H9 (cell line): ENCODE results near the gene LETMD1. TPM values are rescaled to one million over a fixed set of nuclear protein-coding genes. Genes with fewer than 3 reads are reported as not detected.

Source experiments
- DNase-seq: peaks from one replicate; pipeline ENCODE4 v3.0.0-alpha.2; 2017
- H2AFZ ChIP-seq: one replicate; pipeline ENCODE4 v1.6.1; 2013; ENCODE audit warnings: mild to moderate bottlenecking, low read length, control low read depth, moderate library complexity
- H2AK5ac ChIP-seq: 2 replicates; pipeline ENCODE4 v1.6.1; 2013; ENCODE audit warnings: low read length, control low read depth, mixed read lengths; ENCODE audit not compliant: insufficient read length
- H2BK120ac ChIP-seq: one replicate; pipeline ENCODE4 v1.6.1; 2013; ENCODE audit warnings: low read depth, mild to moderate bottlenecking, low read length, control low read depth, inconsistent platforms; ENCODE audit not compliant: poor library complexity, severe bottlenecking
- H2BK12ac ChIP-seq: 2 replicates; pipeline ENCODE4 v1.6.1; 2013; ENCODE audit warnings: low read length, control low read depth, mixed read lengths, low read depth; ENCODE audit not compliant: insufficient read length
- H2BK15ac ChIP-seq: 2 replicates; pipeline ENCODE4 v1.6.1; 2013; ENCODE audit warnings: low read depth, low read length, control low read depth
- H2BK20ac ChIP-seq: one replicate; pipeline ENCODE4 v1.6.1; 2013; ENCODE audit warnings: low read depth, mild to moderate bottlenecking, low read length, control low read depth, inconsistent platforms; ENCODE audit not compliant: poor library complexity, severe bottlenecking
- H2BK5ac ChIP-seq: 2 replicates; pipeline ENCODE4 v1.6.1; 2013; ENCODE audit warnings: low read length, control low read depth, mixed read lengths; ENCODE audit not compliant: insufficient read length
- H3K14ac ChIP-seq: 2 replicates; pipeline ENCODE4 v1.6.1; 2013; ENCODE audit warnings: low read length, control low read depth; ENCODE audit not compliant: insufficient read depth
- H3K18ac ChIP-seq: 2 replicates; pipeline ENCODE4 v1.6.1; 2013; ENCODE audit warnings: low read depth, mild to moderate bottlenecking, mixed read lengths, low read length, control low read depth; ENCODE audit not compliant: insufficient read length
- H3K23ac ChIP-seq: 2 replicates; pipeline ENCODE4 v1.6.1; 2013; ENCODE audit warnings: low read length, control low read depth, mixed read lengths, low read depth; ENCODE audit not compliant: insufficient read length
- H3K23me2 ChIP-seq: 2 replicates; pipeline ENCODE4 v1.6.1; 2013; ENCODE audit warnings: low read depth, mild to moderate bottlenecking, mixed read lengths, low read length, control low read depth; ENCODE audit not compliant: insufficient read length, poor library complexity, severe bottlenecking
- H3K27ac ChIP-seq: 2 replicates; pipeline ENCODE4 v1.5.1; 2013; ENCODE audit warnings: low read length, control low read depth, mixed read lengths, low read depth; ENCODE audit not compliant: insufficient read length
- H3K27me3 ChIP-seq: 2 replicates; pipeline ENCODE4 v1.6.1; 2013; ENCODE audit warnings: low read length, control low read depth, inconsistent platforms; ENCODE audit not compliant: insufficient read depth
- H3K4ac ChIP-seq: 2 replicates; pipeline ENCODE4 v1.6.1; 2013; ENCODE audit warnings: low read depth, mild to moderate bottlenecking, control low read depth, inconsistent platforms, low read length, moderate library complexity
- H3K4me1 ChIP-seq: 2 replicates; pipeline ENCODE4 v1.6.1; 2013; ENCODE audit warnings: low read length, control low read depth, inconsistent platforms; ENCODE audit not compliant: insufficient read depth
- H3K4me2 ChIP-seq: 2 replicates; pipeline ENCODE4 v1.6.1; 2013; ENCODE audit warnings: low read length, control low read depth, mixed read lengths; ENCODE audit not compliant: insufficient read length, insufficient read depth
- H3K56ac ChIP-seq: 2 replicates; pipeline ENCODE4 v1.6.1; 2013; ENCODE audit warnings: low read depth, mild to moderate bottlenecking, mixed read lengths, low read length, control low read depth; ENCODE audit not compliant: insufficient read length
- H3K79me1 ChIP-seq: 2 replicates; pipeline ENCODE4 v1.6.1; 2013; ENCODE audit warnings: low read depth, mild to moderate bottlenecking, moderate library complexity, low read length, control low read depth, inconsistent platforms; ENCODE audit not compliant: insufficient read depth, poor library complexity, severe bottlenecking
- H3K79me2 ChIP-seq: 2 replicates; pipeline ENCODE4 v1.6.1; 2013; ENCODE audit warnings: low read length, control low read depth, inconsistent platforms; ENCODE audit not compliant: insufficient read depth
- H3K9ac ChIP-seq: 2 replicates; pipeline ENCODE4 v1.6.1; 2013; ENCODE audit warnings: low read length, control low read depth, mixed read lengths; ENCODE audit not compliant: insufficient read length; ENCODE audit errors: extremely low read depth
- H3K9me3 ChIP-seq: one replicate; pipeline ENCODE4 v1.6.1; 2013; ENCODE audit warnings: low read depth, low read length, inconsistent platforms; ENCODE audit not compliant: control insufficient read depth
- H3T11ph ChIP-seq: one replicate; pipeline ENCODE4 v1.6.1; 2013; ENCODE audit warnings: mild to moderate bottlenecking, low read length, control low read depth, inconsistent platforms
- H4K20me1 ChIP-seq: one replicate; pipeline ENCODE4 v1.6.1; 2013; ENCODE audit not compliant: control insufficient read depth, insufficient read length, insufficient read depth
- H4K5ac ChIP-seq: 2 replicates; pipeline ENCODE4 v1.6.1; 2013; ENCODE audit warnings: low read depth, mild to moderate bottlenecking, mixed read lengths, low read length, control low read depth; ENCODE audit not compliant: insufficient read length
- H4K8ac ChIP-seq: replicated peaks from 2 replicates; pipeline ENCODE4 v1.6.1; 2013; ENCODE audit warnings: low read length, control low read depth, mixed read lengths, low read depth; ENCODE audit not compliant: insufficient read length
- H4K91ac ChIP-seq: 2 replicates; pipeline ENCODE4 v1.6.1; 2013; ENCODE audit warnings: low read depth, mild to moderate bottlenecking, moderate library complexity, mixed read lengths, low read length, control low read depth; ENCODE audit not compliant: insufficient read length
- H3K27ac Mint-ChIP-seq, 3 experiments: 2 replicates in 2 of 3; 3 replicates in 1 of 3; pipeline ENCODE4 v1.8.0; 2020 to 2021; ENCODE audit warnings: mixed read lengths in 3 of 3, mild to moderate bottlenecking in 1 of 3, moderate library complexity in 1 of 3
- H3K27me3 Mint-ChIP-seq: 2 replicates; pipeline ENCODE4 v1.8.0; 2021; ENCODE audit warnings: low read depth, mild to moderate bottlenecking, moderate library complexity, mixed read lengths
- H3K36me3 Mint-ChIP-seq, 3 experiments: 2 replicates in 2 of 3; 3 replicates in 1 of 3; pipeline ENCODE4 v1.8.0; 2020 to 2021; ENCODE audit warnings: low read depth in 3 of 3, mixed read lengths in 3 of 3; ENCODE audit not compliant: insufficient read depth in 1 of 3
- H3K4me1 Mint-ChIP-seq, 2 experiments: 2 replicates each; pipeline ENCODE4 v1.8.0; 2020; ENCODE audit warnings: mixed read lengths in 2 of 2
- H3K4me3 Mint-ChIP-seq, 2 experiments: 2 replicates in 1 of 2; 3 replicates in 1 of 2; pipeline ENCODE4 v1.8.0; 2020 to 2021; ENCODE audit warnings: mild to moderate bottlenecking in 2 of 2, mixed read lengths in 2 of 2, moderate library complexity in 1 of 2
- H3K9me3 Mint-ChIP-seq, 2 experiments: 2 replicates in 1 of 2; 3 replicates in 1 of 2; pipeline ENCODE4 v1.8.0; 2020; ENCODE audit warnings: mild to moderate bottlenecking in 2 of 2, mixed read lengths in 2 of 2, moderate library complexity in 1 of 2
- WGBS: extraction: QIAGEN DNeasy Blood & Tissue Kit; methylation state at CpG from one replicate; pipeline ENCODE4 v1.1.7; 2013; ENCODE audit warnings: missing lambda C conversion rate, low lambda C conversion rate, mixed read lengths; ENCODE audit not compliant: insufficient read length; ENCODE audit errors: extremely low coverage; 5-methylcytosine and 5-hydroxymethylcytosine counted together
- total RNA-seq: library from RNA; stranded (reverse); gene quantifications from 2 replicates; pipeline ENCODE4 v1.2.1, GENCODE V29; 2021
- TF ChIP-seq, protein P1 (sequence below): fragments of 200-600 bp; sonication (generic); conservative IDR thresholded peaks from 3 replicates; pipeline ENCODE4 v1.8.0; 2021; ENCODE audit warnings: antibody characterized with exemption, mild to moderate bottlenecking

LETMD1 gene
- total RNA-seq, 1 experiment from 2014 or later: 34.9 TPM

DNA sequence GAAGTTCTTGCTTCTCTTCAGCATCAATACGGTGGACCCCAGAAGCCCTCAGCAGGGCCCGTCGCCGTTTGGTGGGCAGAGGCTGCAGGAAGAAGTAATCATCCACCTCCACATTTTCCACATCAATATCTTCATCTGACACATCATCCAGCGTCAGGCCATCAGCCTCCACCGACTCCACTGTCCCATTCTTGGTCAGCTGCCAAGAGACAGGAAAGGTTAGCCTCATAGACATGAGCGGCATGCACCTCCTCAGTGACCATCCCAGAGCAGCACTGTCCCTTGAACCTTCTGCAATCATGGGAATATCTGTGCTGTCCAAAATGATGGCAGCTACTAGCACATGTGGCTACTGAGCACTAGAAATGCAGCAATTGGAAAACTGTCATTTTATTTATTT is 19.6 kb downstream of the LETMD1 start:
- Histone ChIP-seq H3K23ac (no peak overlapping the region), H3K18ac (no peak overlapping the region), H3K79me2 (no peaks in the 10 kb centered on the region), H2BK120ac (no peak overlapping the region), H3K56ac (no peak overlapping the region), H2BK12ac (no peak overlapping the region), H2BK20ac (no peak overlapping the region), H3K23me2 (no peaks in the 10 kb centered on the region), H2BK5ac (no peak overlapping the region), H3K14ac (no peak overlapping the region), H3K27ac (no peak overlapping the region), H3K4me1 (no peaks in the 10 kb centered on the region), H4K20me1 (no peaks in the 10 kb centered on the region), H2AFZ (no peak overlapping the region), H3K4ac (no peak overlapping the region), H4K91ac (no peak overlapping the region), H4K8ac (no peak overlapping the region), H3K9ac (no peak overlapping the region), H3T11ph (no peak overlapping the region), H3K27me3 (no peaks in the 10 kb centered on the region), H2AK5ac (no peak overlapping the region), H3K79me1 (no peaks in the 10 kb centered on the region), H3K4me2 (no peak overlapping the region), H2BK15ac (no peak overlapping the region), H4K5ac (no peak overlapping the region), H3K9me3 (no peaks in the 10 kb centered on the region)
- H3K9me3 Mint-ChIP-seq: no peaks in the 10 kb centered on the region
- TF ChIP-seq, protein P1, sequence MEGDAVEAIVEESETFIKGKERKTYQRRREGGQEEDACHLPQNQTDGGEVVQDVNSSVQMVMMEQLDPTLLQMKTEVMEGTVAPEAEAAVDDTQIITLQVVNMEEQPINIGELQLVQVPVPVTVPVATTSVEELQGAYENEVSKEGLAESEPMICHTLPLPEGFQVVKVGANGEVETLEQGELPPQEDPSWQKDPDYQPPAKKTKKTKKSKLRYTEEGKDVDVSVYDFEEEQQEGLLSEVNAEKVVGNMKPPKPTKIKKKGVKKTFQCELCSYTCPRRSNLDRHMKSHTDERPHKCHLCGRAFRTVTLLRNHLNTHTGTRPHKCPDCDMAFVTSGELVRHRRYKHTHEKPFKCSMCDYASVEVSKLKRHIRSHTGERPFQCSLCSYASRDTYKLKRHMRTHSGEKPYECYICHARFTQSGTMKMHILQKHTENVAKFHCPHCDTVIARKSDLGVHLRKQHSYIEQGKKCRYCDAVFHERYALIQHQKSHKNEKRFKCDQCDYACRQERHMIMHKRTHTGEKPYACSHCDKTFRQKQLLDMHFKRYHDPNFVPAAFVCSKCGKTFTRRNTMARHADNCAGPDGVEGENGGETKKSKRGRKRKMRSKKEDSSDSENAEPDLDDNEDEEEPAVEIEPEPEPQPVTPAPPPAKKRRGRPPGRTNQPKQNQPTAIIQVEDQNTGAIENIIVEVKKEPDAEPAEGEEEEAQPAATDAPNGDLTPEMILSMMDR: no peak
- WGBS: no CpG with 5 or more reads among the region's 7 CpGs
- H3K36me3 Mint-ChIP-seq: peaks cover 24 to 89% (median 78%) of the 10 kb centered on the region in 3 experiments; a peak in 6 of 7 replicates
- no peaks in the 10 kb centered on the region for H3K27me3 Mint-ChIP-seq
- 0 out of 7 replicates have a peak overlapping the region, but pooled peaks of 1 of the 3 experiments have one; percentile 61 for H3K27ac Mint-ChIP-seq
- no peak for DNase-seq
- no peaks in the 10 kb centered on the region for H3K4me1 Mint-ChIP-seq
- no peak overlapping the region for H3K4me3 Mint-ChIP-seq
